NCI-H1930 (cell line): ENCODE data around the gene CHCHD3.
"Not testable (repeated sequence)": the region's sequence is repeated elsewhere in the genome, so short reads cannot be mapped to it uniquely, and the experiment has no call there.

Experiments
- DNase-seq, 2 experiments: peaks; one replicate each; lab custom pipeline; 2025; lab: John Stamatoyannopoulos, UW

Gene CHCHD3

GRCh38 chr7:133044722-133045473, 37.0 kb downstream of the CHCHD3 start:
- no peak for DNase-seq

DNA sequence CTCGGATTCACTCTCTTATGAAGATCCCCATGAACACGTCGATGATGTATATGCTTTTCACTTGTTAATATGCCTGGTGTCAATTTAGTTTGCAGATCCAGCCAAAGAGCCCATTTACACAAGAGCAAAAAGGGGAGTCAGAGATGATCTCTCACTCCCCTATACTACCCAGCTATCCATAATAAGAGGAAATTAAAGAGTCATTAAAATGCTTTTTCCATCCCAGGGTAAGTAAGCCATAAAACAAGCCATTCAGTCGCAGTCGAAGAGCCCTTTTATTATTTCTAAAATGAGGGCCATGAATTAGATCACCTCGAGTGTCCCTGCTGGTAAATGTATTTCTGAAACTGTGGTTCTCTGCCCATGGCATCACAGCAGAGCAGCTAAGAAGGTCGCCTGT, 41.2 kb downstream of the CHCHD3 start:
- DNase-seq = no peak

DNA sequence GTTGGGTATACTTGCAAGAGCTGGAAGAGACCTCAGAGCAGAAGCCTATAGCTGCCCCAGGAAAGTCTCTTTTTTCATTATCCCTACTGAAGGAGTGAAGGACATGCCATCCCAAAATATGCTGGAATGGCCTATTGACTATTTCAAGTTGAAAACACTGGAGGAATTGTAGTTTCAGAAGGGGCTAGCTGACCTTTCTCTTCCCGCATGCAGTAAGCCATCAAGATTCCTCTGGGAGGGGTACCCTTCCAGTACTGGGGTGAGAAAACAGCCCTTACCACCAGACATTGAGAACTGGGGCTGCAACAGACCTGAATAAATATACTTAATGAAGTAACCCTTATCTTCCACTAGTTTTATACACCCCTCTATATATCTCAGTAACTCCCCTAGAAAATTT, 41.7 kb downstream of the CHCHD3 start:
- DNase-seq = no peak

GRCh38 chr7:133039614-133040013, 42.3 kb downstream of the CHCHD3 start:
- DNase-seq = no peak

DNA sequence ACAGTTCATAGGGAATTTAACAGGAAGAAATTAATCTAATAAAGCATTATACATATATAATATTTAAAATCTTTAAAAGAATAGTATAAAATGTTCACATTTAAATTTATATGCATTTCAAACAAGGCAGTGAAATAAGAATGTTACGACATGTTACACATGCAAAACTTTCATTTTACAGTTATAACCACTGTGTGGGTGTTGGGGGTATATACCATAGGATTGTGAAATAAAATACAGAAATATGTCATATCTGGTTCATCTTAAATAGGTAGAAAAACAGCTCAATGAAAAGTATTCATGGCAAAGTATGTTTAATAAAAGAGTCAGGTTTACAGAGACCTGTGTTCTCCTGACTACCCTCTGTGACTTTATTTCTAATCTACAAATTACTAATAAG, 45.6 kb downstream of the CHCHD3 start:
- no peak for DNase-seq

DNA sequence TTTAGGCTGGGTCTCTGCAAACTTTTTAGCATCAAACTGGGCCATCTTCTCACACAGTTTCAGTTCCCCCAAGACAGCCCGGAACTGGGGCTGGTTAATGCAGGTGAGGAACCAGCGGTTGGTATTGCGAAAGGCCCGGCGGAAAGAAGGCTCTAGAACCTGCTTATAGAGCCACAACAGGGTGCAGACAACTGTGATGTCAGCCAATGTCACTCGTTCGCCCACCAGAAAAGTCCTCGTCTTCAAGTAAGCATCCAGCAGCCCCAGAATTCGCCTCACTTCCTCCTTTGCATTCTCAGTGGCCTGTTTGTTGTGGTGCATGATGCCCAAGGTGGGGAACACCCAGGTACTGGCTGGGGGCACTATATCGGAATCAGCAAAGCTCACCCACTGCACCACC, 46.6 kb downstream of the CHCHD3 start:
- DNase-seq = not testable (repeated sequence)

- no peak for DNase-seq
Measured at GRCh38 chr7:133030346-133030745, 51.5 kb downstream of the CHCHD3 start.

GRCh38 chr7:133029463-133029862, 52.4 kb downstream of the CHCHD3 start:
- no peak for DNase-seq

DNA sequence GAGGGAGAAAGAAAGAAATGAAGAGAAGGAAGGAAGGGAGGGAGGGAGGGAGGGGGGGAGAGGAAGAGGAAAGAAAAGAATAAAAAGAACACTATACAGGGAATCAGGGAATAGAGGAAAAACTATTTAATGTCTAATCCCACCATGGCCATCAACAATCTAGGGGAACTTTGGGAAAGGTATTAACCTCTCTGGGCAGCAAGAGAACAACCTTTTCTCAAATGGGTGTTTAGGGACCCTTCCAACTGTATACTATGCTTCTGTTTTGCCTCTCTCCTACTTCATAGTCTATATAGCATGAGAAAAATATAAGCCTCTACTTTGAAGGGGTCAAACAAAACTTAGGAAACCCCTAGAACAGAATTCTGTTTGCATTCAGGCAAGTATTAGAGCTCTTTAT, 54.5 kb downstream of the CHCHD3 start:
- no peak for DNase-seq

DNA sequence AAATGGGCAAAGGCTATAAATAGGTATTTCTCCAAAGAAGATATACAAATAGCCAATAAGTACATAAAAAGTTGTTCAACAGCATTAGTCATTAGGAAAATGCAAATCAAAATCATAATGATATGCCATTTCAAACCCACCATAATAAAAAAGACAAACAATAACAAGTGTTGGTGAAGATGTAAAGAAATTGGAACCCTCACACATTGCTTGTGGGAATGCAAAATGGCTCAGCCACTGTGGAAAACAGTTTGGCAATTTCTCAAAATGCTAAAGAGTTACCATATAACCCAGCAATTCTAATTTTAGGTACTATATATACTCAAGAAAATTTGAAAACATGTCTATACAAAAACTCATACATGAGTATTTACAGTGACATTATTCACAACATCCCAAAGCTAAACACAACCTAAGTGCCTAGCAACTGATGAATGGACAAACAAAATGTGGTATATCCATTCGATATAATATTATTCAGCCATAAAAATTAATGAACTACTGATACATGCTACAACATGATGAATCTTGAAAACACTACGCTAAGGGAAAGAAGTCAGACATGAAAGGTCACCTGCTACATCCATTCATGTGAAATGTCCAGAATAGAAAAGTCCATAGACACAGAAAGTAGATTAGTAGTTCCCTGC, 55.6 kb downstream of the CHCHD3 start:
- no peak for DNase-seq

- DNase-seq = no peak
Measured at GRCh38 chr7:133025056-133025455, 56.8 kb downstream of the CHCHD3 start.

GRCh38 chr7:133024596-133024995, 57.3 kb downstream of the CHCHD3 start:
- no peak for DNase-seq

DNA sequence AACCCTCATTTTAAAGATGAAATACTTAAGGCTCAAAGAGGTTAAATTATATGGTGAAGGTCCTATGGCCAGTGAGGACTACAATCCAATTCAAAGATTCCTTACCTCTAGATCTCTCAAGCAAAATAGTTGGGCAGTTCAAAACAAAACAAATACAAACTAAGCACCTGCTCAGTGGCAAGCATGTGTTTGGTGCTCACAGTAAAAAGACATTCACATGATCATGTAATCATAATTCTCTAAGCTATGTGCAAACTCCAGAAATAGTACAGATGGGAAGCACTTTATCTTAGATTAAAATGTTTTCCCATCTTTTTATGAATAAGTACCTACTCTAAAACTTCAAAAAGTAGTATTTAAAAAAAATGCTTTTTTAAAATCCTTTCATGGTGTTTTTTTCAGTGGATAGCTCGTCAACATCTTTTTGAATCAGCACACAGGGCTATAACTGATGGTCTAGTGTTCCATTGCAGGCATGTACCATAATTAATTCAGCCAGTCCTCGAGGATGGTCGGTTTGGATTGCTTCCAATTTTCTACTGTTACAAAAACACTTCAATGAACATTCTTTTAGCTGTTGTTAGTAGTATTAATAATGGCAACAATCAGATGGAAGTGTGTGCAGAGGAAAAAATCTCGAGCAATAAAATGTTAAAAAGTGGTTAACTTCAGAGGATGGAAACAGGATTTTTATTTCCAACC, 58.4 kb downstream of the CHCHD3 start:
- no peak for DNase-seq

- DNase-seq = no peak
Measured at GRCh38 chr7:133022661-133023060, 59.2 kb downstream of the CHCHD3 start.

GRCh38 chr7:133021196-133021595, 60.7 kb downstream of the CHCHD3 start:
- DNase-seq = no peak

- no peak for DNase-seq
Measured at GRCh38 chr7:133020496-133020895, 61.4 kb downstream of the CHCHD3 start.

DNA sequence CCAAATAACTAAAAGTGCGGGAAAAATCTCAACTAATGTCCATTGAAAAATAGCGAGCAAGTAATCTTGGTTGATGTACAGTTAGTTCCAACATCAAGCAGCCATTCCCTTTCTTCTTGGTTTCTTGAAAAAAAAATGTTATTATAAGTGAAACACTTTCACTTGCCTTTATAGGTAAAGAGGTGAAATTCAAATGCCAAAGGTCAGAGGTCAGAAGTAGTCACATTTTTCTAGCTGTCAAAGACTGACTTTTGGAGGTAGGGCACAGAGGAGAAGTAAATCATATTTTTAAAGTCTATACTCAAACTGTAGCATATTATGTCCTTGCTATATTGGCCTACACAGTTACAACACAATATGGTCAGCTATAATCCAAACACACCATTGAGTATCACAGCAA, 62.3 kb downstream of the CHCHD3 start:
- no peak for DNase-seq

GRCh38 chr7:133016604-133017003, 65.3 kb downstream of the CHCHD3 start:
- no peak for DNase-seq

DNA sequence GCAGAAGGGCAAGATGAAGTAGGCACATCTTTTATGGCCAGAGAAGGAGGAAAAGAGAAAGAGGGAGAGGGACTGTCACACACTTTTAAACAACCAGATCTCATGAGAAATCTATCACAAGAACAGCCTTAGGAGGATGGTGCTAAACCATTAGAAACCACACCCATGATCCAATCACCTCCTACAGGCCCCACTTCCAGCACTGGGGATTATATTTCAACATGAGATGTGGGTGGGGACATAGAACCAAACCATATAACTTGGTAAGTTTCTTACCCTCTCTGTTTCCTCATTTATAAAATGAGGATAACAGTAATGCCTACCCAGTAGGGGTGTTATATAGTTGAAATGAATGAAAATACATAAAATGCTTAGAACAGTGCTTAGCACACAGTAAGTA, 66.0 kb downstream of the CHCHD3 start:
- DNase-seq = no peak

- DNase-seq = no peak
Measured at GRCh38 chr7:133011746-133012145, 70.1 kb downstream of the CHCHD3 start.

DNA sequence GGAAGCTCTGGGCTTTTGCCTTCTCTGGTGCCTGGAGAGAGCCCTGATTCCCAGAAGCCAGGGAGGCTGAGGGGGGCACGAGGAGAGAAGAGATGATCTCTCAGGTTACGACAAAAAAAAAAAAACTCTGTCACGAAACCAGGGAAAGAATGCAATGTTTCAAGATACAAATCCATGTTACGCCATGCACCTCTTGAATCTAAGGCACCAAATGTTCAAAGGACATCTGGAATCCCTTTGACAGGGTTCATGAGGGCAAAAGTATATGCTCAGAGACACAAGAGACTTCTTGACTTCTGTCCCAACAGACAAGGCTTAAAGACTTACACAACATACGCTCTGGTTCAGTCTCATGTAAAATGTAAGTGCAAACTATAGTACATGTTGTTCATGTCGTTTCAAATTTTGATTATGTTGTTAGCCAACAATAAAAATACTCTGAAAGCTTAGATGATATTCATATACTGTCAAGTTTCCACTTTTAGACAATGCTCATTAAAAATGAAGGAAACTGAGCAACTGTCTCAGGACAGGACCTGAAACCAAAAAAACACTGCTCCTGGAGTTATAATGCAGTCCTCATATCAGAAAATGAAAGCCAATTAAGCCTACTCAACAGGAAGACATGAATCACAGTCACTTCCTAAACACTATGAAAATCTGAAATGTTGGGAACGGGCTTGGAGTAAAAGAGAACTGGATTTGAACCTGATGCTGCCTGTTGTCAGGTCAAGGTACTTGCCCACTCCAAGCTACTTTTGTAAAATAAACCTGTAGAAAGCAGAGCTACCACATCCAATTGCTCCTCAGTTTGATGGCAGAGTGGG, 72.3 kb downstream of the CHCHD3 start:
- DNase-seq = no peak

GRCh38 chr7:133007961-133008360, 73.9 kb downstream of the CHCHD3 start:
- no peak for DNase-seq
